Gastroesophageal sphincter (tissue), 3 donors: ENCODE results near the gene CTNNA2.
"Not testable (repeated sequence)": the region's sequence is repeated elsewhere in the genome, so short reads cannot be mapped to it uniquely, and the experiment has no call there.

Source experiments
- EP300 ChIP-seq: sonication (generic); formaldehyde crosslinking; IDR thresholded peaks from one replicate; pipeline ENCODE4 v1.6.1; 2017; ENCODE audit warnings: antibody characterized with exemption, mild to moderate bottlenecking
- POLR2AphosphoS5 ChIP-seq: sonication (generic); formaldehyde crosslinking; IDR thresholded peaks from one replicate; pipeline ENCODE4 v1.6.1; 2017; ENCODE audit warnings: antibody characterized with exemption
- TF ChIP-seq, protein P1 (sequence below), 4 experiments: fragments of 200-600 bp in 2 of 4; fragments of 450-650 bp in 2 of 4; sonication (generic) in 1 of 4; IDR thresholded peaks; one replicate each; pipeline ENCODE4 v1.5.1; 2017 to 2019; ENCODE audit warnings: antibody characterized with exemption in 4 of 4, mild to moderate bottlenecking in 2 of 4, moderate library complexity in 2 of 4

DNA sequence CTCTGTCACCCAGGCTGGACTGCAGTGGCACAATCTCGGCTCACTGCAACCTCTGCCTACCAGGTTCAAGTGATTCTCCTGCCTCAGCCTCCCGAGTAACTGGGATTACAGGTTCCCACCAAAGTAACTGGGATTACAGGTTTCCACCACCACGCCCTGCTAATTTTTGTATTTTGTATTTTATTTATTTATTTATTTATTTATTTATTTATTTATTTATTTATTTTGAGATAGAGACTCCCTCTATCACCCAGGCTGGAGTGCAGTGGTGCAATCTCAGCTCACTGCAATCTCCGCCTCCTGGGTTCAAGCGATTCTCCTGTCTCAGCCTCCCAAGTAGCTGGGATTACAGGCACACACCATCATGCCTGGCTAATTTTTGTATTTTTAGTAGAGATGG, 633.9 kb downstream of the CTNNA2 start:
- not testable (repeated sequence) for TF ChIP-seq EP300, POLR2AphosphoS5
- TF ChIP-seq, protein P1, sequence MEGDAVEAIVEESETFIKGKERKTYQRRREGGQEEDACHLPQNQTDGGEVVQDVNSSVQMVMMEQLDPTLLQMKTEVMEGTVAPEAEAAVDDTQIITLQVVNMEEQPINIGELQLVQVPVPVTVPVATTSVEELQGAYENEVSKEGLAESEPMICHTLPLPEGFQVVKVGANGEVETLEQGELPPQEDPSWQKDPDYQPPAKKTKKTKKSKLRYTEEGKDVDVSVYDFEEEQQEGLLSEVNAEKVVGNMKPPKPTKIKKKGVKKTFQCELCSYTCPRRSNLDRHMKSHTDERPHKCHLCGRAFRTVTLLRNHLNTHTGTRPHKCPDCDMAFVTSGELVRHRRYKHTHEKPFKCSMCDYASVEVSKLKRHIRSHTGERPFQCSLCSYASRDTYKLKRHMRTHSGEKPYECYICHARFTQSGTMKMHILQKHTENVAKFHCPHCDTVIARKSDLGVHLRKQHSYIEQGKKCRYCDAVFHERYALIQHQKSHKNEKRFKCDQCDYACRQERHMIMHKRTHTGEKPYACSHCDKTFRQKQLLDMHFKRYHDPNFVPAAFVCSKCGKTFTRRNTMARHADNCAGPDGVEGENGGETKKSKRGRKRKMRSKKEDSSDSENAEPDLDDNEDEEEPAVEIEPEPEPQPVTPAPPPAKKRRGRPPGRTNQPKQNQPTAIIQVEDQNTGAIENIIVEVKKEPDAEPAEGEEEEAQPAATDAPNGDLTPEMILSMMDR (IDR thresholded peaks at IDR 0.05): not testable (repeated sequence)
